Lower lobe of right lung (tissue), 2 donors: ENCODE results near the gene PNP. TPM values are rescaled to one million over a fixed set of nuclear protein-coding genes. Genes with fewer than 3 reads are reported as not detected.
"Not testable (repeated sequence)": the region's sequence is repeated elsewhere in the genome, so short reads cannot be mapped to it uniquely, and the experiment has no call there.

Source experiments
- ATAC-seq, 2 donors: fragments of 200-7000 bp; cut with Tn5 transposase; one replicate each; pipeline ENCODE4 v1.9.1; 2020 to 2022; ENCODE audit warnings: mild to moderate bottlenecking in 2 of 2, moderate library complexity in 2 of 2
- DNase-seq: peaks from one replicate; pipeline ENCODE4 v3.0.0-alpha.2; 2020
- H3K27ac ChIP-seq: fragments of 200-600 bp; one replicate; pipeline ENCODE4 v1.8.0; 2022
- H3K27me3 ChIP-seq: fragments of 200-600 bp; one replicate; pipeline ENCODE4 v1.8.0; 2022; ENCODE audit warnings: low read depth
- H3K36me3 ChIP-seq: fragments of 200-600 bp; one replicate; pipeline ENCODE4 v1.8.0; 2022; ENCODE audit warnings: mild to moderate bottlenecking
- H3K4me1 ChIP-seq: fragments of 200-600 bp; one replicate; pipeline ENCODE4 v1.8.0; 2022
- H3K4me3 ChIP-seq: fragments of 200-600 bp; one replicate; pipeline ENCODE4 v1.8.0; 2022; ENCODE audit warnings: mild to moderate bottlenecking
- H3K9me3 ChIP-seq: fragments of 200-600 bp; one replicate; pipeline ENCODE4 v1.8.0; 2022
- CTCF ChIP-seq: fragments of 200-600 bp; IDR thresholded peaks from one replicate; pipeline ENCODE4 v1.8.0; 2022; ENCODE audit warnings: antibody characterized with exemption, mild to moderate bottlenecking
- intact Hi-C: fragments of 100-400 bp; cut with DNase I; formaldehyde crosslinking; loops from one replicate; pipeline ENCODE4 v1.11.0; 2022
- total RNA-seq: library from RNA; stranded (reverse); fragmentation: NEBNext Ultra II Directional; extraction: Animal tissue kit (Norgen Biotek cat#: 25700); gene quantifications from one replicate; pipeline ENCODE4 v1.2.1, GENCODE V29; 2021
- donor health status: DM: no; HTN: yes; CAD: no; lungs with severe emphysema.

The PNP gene
- total RNA-seq, 1 donor from 2014 or later, result 28.8 TPM

GRCh38 chr14:20441461-20441860, 27.7 kb upstream of the PNP start:
- no peaks in the 10 kb centered on the region for H3K9me3 ChIP-seq
- H3K36me3 ChIP-seq, result peaks cover 13% of the 10 kb centered on the region
- H3K4me1 ChIP-seq, result no peaks in the 10 kb centered on the region
- no peak for TF ChIP-seq CTCF
- no peak overlapping the region for H3K4me3 ChIP-seq
- intact Hi-C loops, result no loop called here
- no peaks in the 10 kb centered on the region for H3K27me3 ChIP-seq
- ATAC-seq, result no peak
- no peak overlapping the region for H3K27ac ChIP-seq
- DNase-seq, result no peak

- H3K4me1 ChIP-seq, ATAC-seq, H3K27ac ChIP-seq, H3K27me3 ChIP-seq, DNase-seq, H3K9me3 ChIP-seq, H3K4me3 ChIP-seq, intact Hi-C loops: not testable (repeated sequence)
- peaks cover 35% of the 10 kb centered on the region for H3K36me3 ChIP-seq
Measured at GRCh38 chr14:20443650-20444049, 25.6 kb upstream of the PNP start.

GRCh38 chr14:20446889-20447288, 22.3 kb upstream of the PNP start:
- no peak for TF ChIP-seq CTCF

GRCh38 chr14:20452831-20453230, 16.4 kb upstream of the PNP start:
- Histone ChIP-seq H3K36me3 (peaks cover 65% of the 10 kb centered on the region), H3K4me1 (peaks cover 32% of the 10 kb centered on the region)
- H3K27me3 ChIP-seq, H3K4me3 ChIP-seq, H3K9me3 ChIP-seq, H3K27ac ChIP-seq, intact Hi-C loops, ATAC-seq, DNase-seq: not testable (repeated sequence)

More at GRCh38 chr14:20446889-20447288, 22.3 kb upstream of the PNP start:
- Histone ChIP-seq H3K4me1 (no peaks in the 10 kb centered on the region), H3K36me3 (peaks cover 68% of the 10 kb centered on the region), H3K9me3 (no peaks in the 10 kb centered on the region), H3K27ac (no peak overlapping the region), H3K4me3 (no peak overlapping the region), H3K27me3 (no peaks in the 10 kb centered on the region)
- DNase-seq (no peak), ATAC-seq (no peak)
- intact Hi-C loops, result no loop called here

GRCh38 chr14:20454516-20455354, 14.5 kb upstream of the PNP start, which contains the start of the genes APEX1 and OSGEP:
TSS of gene APEX1 (plus strand) at chr14:20455226. CDS start at chr14:20455646, 420 bp downstream.
TSS of gene OSGEP (minus strand) at chr14:20454812. CDS start at chr14:20454683, 129 bp downstream.
- peak within 1 kb of the TSS; percentile 91 for H3K4me3 ChIP-seq
- no peak for TF ChIP-seq CTCF
- H3K9me3 ChIP-seq, result no peaks in the 10 kb centered on the region
- peak within 1 kb of the TSS; percentile 96 for H3K27ac ChIP-seq
- peak; percentile 99 for DNase-seq
- intact Hi-C loops, result no loop called here
- H3K36me3 ChIP-seq, result peaks cover 65% of the 10 kb centered on the region
- peaks cover 47% of the 10 kb centered on the region for H3K4me1 ChIP-seq
- ATAC-seq, result peak; percentile 96
- H3K27me3 ChIP-seq, result no peaks in the 10 kb centered on the region

- DNase-seq, result no peak
- no peak for TF ChIP-seq CTCF
- intact Hi-C loops, result no loop called here
- H3K4me3 ChIP-seq, result peak overlapping the region; percentile 91
- H3K4me1 ChIP-seq, result peaks cover 56% of the 10 kb centered on the region
- H3K36me3 ChIP-seq, result peaks cover 65% of the 10 kb centered on the region
- H3K27me3 ChIP-seq, result no peaks in the 10 kb centered on the region
- no peaks in the 10 kb centered on the region for H3K9me3 ChIP-seq
- peak overlapping the region; percentile 96 for H3K27ac ChIP-seq
- ATAC-seq, result peak; percentile 75 to 79
Measured at GRCh38 chr14:20455355-20456300, 13.6 kb upstream of the PNP start.
